HEK293T (cell line): ENCODE measurements around the gene PCSK5.

ENCODE experiments used
- ARNT ChIP-seq: fragments of 450-650 bp; IDR thresholded peaks from 2 replicates; pipeline ENCODE4 v1.6.1; 2017; ENCODE audit warnings: mild to moderate bottlenecking
- CTBP1 ChIP-seq: fragments of 450-650 bp; IDR thresholded peaks from 2 replicates; pipeline ENCODE4 v1.6.1; 2016; ENCODE audit warnings: borderline replicate concordance
- ELF4 ChIP-seq: fragments of 450-650 bp; IDR thresholded peaks from 2 replicates; pipeline ENCODE4 v1.6.1; 2017; ENCODE audit warnings: antibody characterized with exemption
- TF ChIP-seq, protein P1 (sequence below): fragments of 450-650 bp; IDR thresholded peaks from 2 replicates; pipeline ENCODE4 v1.6.1; 2016

DNA sequence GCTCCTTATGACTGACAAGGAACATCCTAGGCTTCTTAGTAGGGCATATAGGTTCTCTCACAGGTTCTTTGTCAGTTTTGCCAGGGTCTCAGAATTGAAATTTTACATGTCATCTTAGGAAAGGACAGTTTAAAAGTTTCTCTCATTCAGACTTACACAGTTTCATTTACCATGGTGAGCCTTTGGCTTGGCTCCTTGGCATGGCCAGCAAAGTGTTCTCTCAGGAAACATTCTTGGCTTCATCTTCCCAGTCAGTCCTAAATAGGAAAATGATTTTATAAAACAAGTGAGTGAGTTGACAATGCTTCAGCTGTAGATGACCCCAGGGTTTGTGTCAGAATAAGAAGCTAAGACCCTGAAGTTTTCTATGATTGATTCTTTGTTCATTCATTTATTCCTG, 191.6 kb downstream of the PCSK5 start:
- TF ChIP-seq ARNT (no peak), ELF4 (no peak), CTBP1 (no peak)
- TF ChIP-seq, protein P1, sequence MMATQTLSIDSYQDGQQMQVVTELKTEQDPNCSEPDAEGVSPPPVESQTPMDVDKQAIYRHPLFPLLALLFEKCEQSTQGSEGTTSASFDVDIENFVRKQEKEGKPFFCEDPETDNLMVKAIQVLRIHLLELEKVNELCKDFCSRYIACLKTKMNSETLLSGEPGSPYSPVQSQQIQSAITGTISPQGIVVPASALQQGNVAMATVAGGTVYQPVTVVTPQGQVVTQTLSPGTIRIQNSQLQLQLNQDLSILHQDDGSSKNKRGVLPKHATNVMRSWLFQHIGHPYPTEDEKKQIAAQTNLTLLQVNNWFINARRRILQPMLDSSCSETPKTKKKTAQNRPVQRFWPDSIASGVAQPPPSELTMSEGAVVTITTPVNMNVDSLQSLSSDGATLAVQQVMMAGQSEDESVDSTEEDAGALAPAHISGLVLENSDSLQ: no peak
